NCI-H2196 (cell line): Measurements from ENCODE around the gene SPAG16.
"Not testable (repeated sequence)": the region's sequence is repeated elsewhere in the genome, so short reads cannot be mapped to it uniquely, and the experiment has no call there.

ENCODE experiments used
- DNase-seq: peaks from one replicate; lab custom pipeline; 2025; ENCODE audit not compliant: unreplicated experiment; lab: John Stamatoyannopoulos, UW

Gene SPAG16

GRCh38 chr2:213545481-213545880 lies 261.2 kb downstream of the SPAG16 start:
- no peak for DNase-seq

- DNase-seq: no peak
These were observed 261.8 kb downstream of the SPAG16 start for GRCh38 chr2:213545964-213546475.

GRCh38 chr2:213551526-213551925 lies 267.3 kb downstream of the SPAG16 start:
- no peak for DNase-seq

DNA sequence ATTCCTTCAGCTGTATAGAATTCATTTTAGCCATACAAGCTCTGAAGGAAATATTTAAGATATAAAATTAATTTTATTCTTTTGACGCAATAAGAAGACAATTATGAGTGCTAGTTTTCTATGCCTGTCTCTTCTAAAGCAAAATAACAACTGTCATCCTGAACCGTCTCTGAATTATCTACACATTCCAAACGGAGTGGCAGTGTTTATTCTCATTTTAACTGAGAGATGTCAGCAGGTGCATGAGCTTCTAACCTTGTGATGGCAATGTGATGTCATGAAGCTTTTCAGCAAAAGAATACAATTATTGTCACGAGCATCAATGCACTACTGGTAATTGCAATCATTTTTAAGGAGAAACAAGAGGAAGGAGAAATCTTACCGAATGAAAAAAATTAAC lies 274.8 kb downstream of the SPAG16 start:
- no peak for DNase-seq

DNA sequence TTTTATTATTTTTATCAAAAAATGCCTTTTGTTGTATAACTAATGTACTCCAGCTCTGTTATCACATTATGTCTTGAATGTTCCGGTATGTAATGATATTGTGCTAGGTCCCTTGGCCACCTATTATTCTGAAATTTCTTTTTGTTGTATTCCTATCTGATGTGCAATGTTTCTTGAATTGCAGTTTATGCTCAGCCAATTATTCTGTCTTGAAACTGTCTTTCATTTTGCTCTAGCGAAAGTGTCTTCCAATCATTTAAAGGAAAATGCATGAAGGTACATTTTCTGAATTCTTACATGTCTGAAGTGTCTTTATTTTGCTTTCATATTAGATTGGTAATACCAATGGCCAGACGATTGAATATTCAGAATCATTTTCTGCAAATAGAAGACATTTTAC lies 277.5 kb downstream of the SPAG16 start:
- no peak for DNase-seq

DNA sequence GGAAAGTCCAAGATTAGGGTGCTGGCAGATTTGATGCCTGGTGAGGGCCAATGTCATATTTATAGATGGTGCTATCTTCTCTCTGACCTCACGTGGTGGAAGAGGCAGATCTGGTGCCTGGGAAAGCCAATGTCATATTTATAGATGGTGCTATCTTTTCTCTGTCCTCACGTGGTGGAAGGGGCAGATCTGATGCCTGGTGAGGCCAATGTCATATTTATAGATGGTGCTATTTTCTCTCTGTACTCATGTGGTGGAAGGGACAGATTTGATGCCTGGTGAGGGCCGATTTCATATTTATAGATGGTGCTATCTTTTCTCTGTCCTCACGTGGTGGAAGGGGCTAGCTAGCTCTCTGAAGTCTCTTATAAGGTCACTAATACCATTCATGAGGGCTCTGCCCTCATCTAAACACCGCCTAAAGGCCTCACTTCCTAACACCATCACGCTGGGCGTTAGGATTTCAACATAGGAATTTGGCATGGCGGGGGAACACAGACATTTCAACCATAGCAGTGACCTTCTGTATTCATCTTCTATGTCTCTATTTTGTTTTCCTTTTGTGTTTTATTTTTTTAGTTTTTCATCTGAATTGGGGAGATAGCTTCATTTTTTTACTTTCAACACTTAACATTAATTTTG lies 278.4 kb downstream of the SPAG16 start:
- no peak for DNase-seq

GRCh38 chr2:213566846-213567245 lies 282.6 kb downstream of the SPAG16 start:
- no peak for DNase-seq

DNA sequence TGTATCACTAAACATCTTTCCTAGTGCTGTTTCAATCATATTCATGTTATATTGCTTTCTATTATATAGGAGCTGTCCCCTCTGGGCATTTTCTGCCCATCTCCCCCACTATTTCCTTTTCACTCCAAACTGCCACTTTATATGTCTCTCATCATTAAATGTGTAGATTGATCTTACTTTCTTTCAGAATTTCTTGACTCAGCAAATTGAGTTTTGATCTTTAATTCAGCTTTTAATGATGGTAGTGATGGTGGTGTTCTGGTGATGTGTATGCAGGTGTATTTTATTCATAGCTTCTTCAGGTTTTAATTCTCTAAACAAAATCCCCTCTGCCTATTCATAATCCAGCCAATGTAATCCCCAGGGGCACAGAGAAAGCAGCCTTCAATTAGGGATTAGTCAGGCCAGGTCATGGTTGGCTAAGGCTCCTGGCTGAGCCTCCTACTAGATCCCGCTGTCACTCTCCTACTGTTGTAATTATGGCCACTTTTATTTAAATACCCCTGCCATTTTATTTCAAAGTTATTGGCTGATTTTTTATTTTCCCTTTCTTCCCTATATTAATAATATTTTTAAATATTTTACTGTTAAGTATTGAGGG lies 325.4 kb downstream of the SPAG16 start:
- DNase-seq: no peak

DNA sequence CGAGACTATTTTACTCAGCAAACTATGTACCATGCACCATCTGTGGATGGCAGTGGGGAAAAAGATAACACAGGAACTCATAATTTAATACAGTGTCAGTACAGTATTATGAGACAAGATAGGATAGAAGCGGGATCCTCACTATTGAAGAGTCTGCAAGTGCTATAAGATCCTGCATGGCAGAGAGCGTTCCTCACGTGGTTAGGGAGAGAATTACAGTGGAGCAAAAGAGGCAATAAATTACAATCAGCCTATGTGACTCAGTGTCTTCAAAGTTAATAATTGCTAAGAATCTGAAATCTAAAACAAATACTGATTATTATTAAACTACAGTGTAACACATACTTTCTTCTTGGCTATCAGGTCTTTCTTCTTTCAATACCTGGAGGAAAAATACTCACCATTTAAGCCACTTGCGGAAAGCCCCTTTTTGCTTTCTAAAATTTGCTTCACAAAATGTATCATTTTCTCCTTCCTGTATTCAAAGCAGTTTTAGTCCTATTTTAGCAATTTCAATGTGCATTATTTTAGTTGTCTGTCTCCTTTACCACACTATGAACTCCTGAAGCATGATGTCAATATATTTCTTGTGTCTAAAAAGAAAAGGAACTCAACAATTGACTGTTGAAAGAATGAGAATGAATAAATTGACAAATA lies 342.9 kb downstream of the SPAG16 start:
- no peak for DNase-seq

GRCh38 chr2:213627835-213628460 lies 343.7 kb downstream of the SPAG16 start:
- DNase-seq: no peak

GRCh38 chr2:213640738-213641425 lies 356.6 kb downstream of the SPAG16 start:
- DNase-seq: peak; percentile 13

DNA sequence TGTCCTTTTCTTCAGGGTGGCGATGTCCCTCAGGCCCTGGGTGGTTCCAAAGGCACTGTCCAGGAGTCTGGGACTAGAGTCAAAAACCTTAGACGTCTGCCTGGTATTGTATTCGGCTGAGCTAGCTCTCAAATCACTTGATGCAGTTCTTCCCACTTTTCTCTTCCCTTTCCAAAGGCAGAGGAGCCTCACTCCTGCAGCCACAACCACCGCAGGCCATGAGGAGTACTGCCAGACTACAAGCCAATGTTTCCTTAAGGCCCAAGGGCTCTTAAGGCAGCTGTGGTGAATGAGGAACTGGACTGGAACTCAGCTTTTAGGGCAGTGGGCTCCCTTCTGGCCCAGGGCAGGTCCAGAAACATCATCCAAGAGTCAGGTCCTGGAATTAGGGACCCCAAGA lies 360.7 kb downstream of the SPAG16 start:
- no peak for DNase-seq

DNA sequence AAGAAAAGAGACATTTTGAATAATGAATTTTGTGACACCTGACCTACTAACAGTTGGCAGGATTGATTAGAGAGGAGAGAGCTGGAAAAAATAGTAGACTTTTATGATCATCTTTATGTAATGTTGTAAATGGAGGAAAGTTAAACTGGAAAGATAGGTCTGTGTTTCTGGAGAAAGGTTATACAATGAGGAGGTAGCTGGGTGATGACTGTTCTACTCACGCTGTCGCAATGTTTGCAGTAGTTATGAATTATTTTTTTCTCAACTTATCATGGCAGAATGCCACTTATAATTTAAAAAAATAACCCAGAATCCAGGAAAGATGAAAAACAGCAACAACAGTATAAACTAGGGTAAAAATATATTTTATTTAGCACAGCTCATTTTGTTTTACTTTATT lies 364.9 kb downstream of the SPAG16 start:
- DNase-seq: no peak

DNA sequence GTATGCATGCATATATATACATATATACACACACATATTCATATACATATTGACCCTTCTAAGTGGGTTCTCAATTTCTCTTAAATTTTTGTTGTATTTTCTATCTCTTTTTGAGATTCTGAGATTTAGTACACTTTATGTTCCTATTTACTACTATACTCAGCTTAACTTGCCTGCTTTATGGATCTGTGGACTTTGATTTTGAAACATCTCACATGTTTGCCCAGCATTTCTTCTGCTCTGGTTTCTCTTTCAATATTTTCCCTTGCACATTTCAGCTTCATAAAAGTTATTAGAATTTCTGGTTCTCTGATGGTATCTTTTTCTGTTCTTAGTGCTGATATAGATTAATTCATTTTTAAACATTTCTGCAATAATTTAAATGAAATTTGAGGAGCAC lies 380.6 kb downstream of the SPAG16 start:
- no peak for DNase-seq

- DNase-seq: no peak
These were observed 385.4 kb downstream of the SPAG16 start for GRCh38 chr2:213669657-213670056.

DNA sequence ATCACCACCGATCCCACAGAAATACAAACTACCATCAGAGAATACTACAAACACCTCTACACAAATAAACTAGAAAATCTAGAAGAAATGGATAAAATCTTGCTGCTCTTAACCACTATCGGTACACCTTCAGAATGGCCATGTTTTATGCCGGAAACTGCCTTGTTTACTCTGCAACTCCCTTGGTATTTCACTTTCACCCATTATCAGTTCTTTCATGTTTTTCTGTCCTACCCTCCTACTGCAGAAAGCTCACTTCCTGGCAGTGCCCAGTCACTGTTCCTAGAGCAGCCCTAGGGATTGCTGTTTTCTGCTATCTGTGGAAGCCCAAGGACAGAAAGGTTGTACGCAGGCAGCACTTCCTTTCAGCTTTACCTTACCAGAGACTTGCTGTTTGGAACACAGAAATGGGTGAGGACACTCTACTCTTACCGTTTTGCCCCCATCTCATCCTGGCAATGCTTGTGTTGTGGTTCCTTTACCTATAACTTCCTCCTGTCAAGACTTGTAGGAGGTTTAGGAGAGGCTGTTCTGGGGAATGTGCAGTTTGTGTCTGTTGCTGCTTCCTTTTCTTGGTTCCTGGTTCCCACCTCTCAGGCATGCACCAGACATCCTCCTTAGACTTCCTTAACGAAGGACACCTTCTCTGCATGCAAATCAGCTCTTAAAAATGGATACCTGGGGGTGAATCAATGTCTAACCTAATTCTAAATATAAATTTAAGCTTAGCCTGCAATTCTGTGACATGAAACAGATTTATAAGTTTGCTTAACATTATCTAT lies 394.4 kb downstream of the SPAG16 start:
- no peak for DNase-seq

DNA sequence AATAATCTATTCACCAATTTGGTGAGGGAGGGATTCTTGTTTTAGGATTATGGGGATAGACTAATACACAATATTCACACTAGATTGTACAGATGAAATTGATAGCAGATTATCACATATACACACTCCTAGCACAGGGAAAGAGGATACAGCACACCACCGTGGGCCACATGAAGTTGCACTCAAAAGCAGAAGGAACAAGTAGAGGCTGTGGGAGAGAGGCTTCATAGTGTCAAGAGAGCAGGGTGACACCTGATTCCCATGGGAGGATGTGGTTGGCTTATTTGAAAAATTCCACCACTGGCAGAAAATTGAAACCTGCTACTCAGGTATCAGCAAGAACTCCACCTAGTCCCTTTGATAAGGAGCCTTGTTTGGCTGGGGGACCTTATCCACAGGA lies 395.6 kb downstream of the SPAG16 start:
- DNase-seq: no peak

DNA sequence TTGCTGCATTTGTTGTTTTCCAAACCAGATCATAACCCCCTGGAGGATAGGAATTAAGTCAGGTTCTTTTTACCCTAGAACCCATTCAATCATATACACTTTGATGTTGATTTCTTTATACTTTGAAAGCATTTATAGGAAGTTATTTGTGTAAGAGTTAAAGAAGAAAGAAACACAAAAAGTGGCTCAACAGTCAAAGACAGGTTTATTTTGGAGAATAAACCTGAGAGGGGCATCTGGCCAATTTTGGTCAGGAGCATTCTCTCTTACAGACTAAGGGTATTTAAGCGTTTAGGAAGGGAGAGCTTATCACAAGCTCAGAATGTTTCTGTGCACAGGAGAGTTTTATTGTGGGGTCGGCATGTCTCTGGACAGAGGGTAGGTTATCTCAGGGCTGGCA lies 398.0 kb downstream of the SPAG16 start:
- no peak for DNase-seq

GRCh38 chr2:213688133-213688532 lies 403.9 kb downstream of the SPAG16 start:
- DNase-seq: no peak

DNA sequence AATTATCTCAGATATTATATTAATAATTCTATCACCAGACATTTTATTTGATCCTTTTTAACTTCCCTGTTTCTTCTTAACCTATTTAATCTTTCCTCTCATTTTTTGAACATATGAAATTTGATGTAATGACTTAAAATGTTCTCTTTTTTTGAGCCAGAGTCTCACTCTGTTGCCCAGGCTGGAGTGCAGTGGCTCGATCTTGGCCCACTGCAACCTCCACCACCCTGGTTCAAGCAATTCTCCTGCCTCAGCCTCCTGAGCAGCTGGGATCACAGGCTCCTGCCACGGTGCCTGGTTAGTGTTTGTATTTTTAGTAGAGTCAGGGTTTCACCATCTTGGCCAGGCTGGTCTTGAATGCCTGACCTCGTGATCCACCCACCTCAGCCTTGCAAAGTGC lies 404.6 kb downstream of the SPAG16 start:
- not testable (repeated sequence) for DNase-seq

GRCh38 chr2:213689585-213689984 lies 405.3 kb downstream of the SPAG16 start:
- DNase-seq: no peak
